ENCODE measurements around the gene SPATA3.
"Not testable (repeated sequence)": the region's sequence is repeated elsewhere in the genome, so short reads cannot be mapped to it uniquely, and the experiment has no call there.

SPATA3 gene

DNA sequence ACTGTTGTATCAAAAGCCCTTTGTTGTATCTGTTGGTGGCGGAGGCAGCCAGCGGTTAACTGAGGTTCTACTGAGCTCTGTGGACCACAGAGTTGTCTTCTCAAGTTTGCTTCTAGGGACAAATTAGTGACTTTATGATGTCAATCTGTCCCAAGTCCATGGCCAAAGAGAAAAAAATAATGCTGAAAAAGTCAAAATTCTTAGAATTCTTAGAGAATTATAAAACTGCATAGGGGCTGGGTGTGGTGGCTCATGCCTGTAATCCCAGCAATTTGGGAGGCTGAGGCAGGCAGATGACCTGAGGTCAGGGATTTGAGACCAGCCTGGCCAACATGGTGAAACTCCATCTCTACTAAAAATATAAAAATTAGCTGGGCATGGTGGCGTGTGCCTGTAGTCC, 29.1 kb downstream of the SPATA3 start:
- not testable (repeated sequence) for DNase-seq (ENCODE audit: low read depth in 2 of 3, low spot score in 1 of 3)

DNA sequence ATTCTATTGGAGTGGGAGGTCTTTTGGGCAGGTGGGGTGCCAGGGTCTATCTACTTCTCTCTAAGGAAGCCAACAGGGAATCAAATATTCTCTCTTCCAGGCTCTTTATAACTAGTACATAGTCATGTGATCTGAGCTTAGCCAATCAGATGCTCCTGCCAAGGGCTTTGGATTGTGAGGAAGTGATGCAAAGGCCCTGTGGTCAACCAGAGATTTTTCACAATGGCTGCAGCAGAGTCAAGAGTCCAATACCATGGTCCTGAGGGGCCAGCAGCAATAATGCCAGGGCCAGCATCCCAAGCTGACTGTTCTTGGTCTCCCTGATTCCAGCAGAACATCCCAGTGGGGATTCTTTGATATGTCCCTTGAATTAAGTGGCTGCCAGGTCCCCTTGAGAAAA, 33.0 kb downstream of the SPATA3 start:
- DNase-seq (ENCODE audit: low read depth in 2 of 3, low spot score in 1 of 3), result no peak

- DNase-seq (ENCODE audit: low read depth in 2 of 3, low spot score in 1 of 3), result no peak
These were observed 33.6 kb downstream of the SPATA3 start for GRCh38 chr2:231029563-231029962.

DNA sequence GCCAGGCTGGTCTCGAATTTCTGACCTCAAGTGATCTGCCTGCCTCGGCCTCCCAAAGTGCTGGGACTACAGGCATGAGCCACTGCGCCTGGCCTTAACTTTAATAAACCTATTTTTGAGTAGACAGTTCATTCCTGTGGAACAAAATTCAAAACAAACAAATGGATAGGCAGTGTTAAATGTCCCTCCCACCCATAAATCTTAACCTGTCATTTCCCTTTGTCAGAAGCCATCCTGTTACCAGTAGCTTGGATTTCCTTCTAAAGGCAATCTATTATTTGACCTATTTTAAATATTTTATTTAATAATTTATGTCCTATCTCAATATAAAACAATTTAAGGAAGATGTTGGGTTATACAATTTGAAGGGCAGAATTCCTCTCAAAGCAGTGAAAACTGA, 34.8 kb downstream of the SPATA3 start:
- no peak for DNase-seq (ENCODE audit: low read depth in 2 of 3, low spot score in 1 of 3)

- no peak for DNase-seq (ENCODE audit: low read depth in 2 of 3, low spot score in 1 of 3)
These were observed 36.7 kb downstream of the SPATA3 start for GRCh38 chr2:231032575-231033140.

- DNase-seq (ENCODE audit: low read depth in 2 of 3, low spot score in 1 of 3), result no peak
These were observed 37.5 kb downstream of the SPATA3 start for GRCh38 chr2:231033147-231034132.

- no peak for DNase-seq (ENCODE audit: low read depth in 2 of 3, low spot score in 1 of 3)
These were observed 38.5 kb downstream of the SPATA3 start for GRCh38 chr2:231034291-231034882.

DNA sequence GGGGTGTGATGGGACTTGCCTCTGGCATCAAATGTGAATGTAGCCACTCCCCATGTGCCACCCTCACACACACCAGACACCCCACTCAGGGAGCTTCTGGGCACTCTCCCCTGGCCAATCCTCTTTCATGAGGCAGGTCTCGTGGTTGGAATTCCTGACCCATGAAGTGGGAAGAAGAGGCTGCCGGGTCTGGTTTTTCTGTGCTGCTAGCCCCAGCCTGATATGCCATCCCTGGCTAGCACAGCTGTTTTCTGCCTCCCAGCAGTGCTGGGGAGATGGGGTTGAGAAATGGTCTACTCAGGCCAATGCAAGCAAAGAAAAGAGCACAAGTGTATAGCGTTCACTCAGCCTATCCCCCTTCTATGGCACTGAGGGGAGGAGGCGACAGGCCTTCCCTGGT, 40.2 kb downstream of the SPATA3 start:
- DNase-seq (ENCODE audit: low read depth in 2 of 3, low spot score in 1 of 3), result no peak

GRCh38 chr2:231036578-231037106, 40.7 kb downstream of the SPATA3 start:
- DNase-seq (ENCODE audit: low read depth in 2 of 3, low spot score in 1 of 3), result no peak

DNA sequence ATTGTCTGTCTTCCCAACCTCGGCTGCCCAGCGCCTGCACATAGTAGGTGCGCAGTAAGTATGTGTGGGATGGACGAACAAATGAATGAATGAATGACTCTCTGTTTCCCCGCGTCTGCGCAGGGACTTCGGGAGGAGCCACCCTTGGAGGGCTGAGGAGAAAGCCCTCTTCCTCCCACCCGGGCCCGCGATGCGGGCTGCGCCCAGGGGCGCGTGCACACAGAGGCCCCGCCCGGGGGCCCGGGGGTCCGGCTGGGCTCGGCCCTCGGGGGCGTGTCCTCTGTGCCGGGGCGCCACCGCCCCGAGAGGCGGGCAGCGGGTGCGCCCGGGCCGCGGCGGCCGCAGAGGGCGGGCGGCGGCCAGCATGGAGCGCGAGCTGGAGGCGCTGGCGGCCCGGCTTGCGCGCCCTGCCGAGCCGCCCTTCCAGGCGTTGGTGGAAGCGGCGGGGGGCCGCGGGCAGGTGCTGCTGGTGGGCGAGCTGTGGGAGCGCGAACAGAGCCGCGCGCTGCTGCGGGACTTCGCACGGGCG, 41.3 kb downstream of the SPATA3 start, which contains the start of gene C2orf72:
Gene C2orf72, plus strand, starts transcription at position 322 of the 529 bp plus-strand sequence. Its CDS starts 43 bp downstream, at position 365.
- DNase-seq (ENCODE audit: low read depth in 2 of 3, low spot score in 1 of 3), result no peak

DNA sequence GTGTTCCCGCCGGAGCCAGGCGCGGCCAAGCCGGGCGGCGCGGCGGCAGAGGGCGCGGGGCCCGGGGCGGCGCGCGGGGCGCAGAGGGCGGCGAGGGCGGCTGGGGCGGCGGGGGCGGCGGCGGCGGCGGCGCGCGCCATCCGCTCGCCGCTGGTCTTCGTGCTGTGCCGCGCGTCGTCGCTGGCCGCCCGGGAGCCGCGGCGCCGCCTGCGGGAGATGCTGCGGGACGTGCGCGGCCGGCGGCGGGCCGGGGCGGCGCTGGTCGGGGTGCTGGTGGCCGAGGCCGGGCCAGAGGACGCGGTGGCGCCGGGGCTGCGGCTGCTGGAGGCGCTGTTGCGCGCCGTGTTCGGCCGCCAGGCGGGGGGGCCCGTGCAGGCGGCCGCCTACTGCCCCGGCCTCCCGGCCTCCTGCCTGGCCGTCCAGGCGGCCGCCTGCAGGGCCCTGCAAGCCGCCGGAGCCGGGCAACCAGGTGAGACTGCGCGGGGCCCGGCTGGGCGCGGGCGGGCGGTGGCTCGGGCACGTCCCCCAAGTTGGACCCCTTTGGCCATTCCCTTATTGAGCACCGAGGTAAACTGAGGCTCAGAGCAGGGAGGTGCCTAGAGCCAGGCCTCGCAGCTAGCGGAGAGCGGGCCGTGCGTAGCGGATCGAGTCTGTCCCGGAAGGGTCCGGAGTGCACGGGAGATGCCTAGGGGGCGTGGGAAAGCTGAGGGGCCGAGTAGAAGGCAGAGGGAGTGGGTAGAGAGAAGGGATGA, 42.0 kb downstream of the SPATA3 start:
- no peak for DNase-seq (ENCODE audit: low read depth in 2 of 3, low spot score in 1 of 3)

DNA sequence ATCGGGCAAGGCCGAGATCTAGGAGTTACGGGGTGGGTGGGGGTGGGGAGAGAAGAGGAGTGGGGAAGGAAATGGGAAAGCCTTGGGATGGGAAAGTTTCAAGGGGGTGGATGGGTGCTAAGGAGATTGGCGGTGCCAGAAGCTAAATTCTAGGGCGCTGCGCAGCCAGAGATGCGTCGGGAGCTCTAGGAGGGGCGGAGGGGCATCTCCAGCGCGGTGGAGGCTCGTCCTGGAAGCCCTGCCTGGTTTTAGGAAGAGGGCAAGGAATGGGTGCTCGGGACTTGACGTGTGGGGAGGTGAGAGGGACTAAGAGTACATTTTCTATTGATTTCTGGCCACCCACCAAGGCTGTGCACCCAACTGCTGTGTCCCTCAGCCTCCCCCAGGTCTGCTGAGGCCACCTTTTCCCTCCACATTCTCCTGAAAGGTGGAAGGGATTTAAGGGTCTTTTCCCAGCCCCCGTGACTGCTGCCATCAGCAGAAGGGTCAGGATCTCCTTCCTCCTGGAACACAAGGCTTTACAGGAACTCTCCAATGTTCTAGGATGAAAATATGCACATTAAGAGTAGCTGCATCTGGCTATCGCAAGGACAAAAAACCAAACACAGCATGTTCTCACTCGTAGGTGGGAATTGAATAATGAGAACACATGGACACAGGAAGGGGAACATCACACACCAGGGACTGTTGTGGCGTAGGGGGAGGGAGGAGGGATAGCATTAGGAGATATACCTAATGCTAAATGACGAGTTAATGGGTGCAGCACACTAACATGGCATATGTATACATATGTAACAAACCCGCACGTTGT, 42.8 kb downstream of the SPATA3 start:
- no peak for DNase-seq (ENCODE audit: low read depth in 2 of 3, low spot score in 1 of 3)

- no peak for DNase-seq (ENCODE audit: low read depth in 2 of 3, low spot score in 1 of 3)
These were observed 43.4 kb downstream of the SPATA3 start for GRCh38 chr2:231039294-231039664.

DNA sequence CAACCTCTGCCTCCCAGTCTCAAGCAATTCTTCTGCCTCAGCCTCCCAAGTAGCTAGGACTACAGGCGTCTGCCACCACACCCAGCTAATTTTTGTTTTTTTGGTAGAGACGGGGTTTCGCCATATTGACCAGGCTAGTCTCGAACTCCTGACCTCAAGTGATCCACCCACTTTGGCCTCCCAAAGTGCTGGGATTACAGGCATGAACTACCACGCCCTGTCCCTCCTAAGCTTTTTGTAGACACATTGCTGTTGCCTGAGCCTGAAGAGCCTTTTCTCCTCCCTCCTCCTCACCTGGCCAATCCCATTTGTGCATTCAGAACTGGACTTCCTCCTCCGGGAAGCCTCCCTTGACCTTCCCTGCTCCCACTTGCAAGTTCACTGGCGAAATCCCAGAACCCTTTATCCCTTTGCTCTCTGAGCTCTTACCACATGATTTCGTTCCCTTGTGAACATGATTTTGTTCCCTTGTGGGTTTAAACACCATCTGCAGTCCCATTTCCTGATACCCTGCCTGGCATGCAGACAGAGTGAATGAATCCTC, 44.0 kb downstream of the SPATA3 start:
- DNase-seq (ENCODE audit: low read depth in 2 of 3, low spot score in 1 of 3), result no peak

- DNase-seq (ENCODE audit: low read depth in 2 of 3, low spot score in 1 of 3), result no peak
These were observed 45.3 kb downstream of the SPATA3 start for GRCh38 chr2:231041061-231041689.

GRCh38 chr2:231043796-231044195, 47.9 kb downstream of the SPATA3 start:
- no peak for DNase-seq (ENCODE audit: low read depth in 2 of 3, low spot score in 1 of 3)

DNA sequence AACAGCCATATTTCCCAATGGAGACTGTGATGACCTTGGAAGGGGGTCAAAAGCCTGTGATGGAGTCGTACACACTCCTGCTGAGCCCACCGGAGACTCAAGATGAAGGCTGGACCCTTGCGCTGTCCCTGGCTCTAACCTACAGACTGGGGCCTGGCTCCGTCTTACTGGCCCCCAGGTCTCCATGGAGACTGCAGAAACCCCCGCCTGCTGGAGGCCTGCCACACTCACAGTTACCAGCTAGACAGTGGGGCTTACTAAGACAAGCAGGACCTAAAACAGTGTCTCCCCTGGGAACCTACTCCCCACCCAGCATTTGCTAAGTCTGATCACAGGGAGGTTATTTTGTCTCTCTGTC, 51.0 kb downstream of the SPATA3 start:
- DNase-seq (ENCODE audit: low read depth in 2 of 3, low spot score in 1 of 3), result no peak

GRCh38 chr2:231047274-231047922, 51.5 kb downstream of the SPATA3 start:
- DNase-seq (ENCODE audit: low read depth in 2 of 3, low spot score in 1 of 3), result no peak

Measured in stimulated activated CD4-positive, alpha-beta T cell treated with anti-CD3 and anti-CD28 coated beads, Interleukin-12 subunit alpha, Interleukin-12 subunit beta, amount 100 ng/mL, for 48 hours (primary cell).